Fibroblast of skin of right biceps (primary cell): ENCODE results near the gene NPPA.
A peak's percentile ranks its signal among the peaks of the same experiment; 100 is the strongest.

Experiments used
- DNase-seq: peaks from one replicate; pipeline ENCODE4 v3.0.0-alpha.2; 2013

The NPPA gene

DNA sequence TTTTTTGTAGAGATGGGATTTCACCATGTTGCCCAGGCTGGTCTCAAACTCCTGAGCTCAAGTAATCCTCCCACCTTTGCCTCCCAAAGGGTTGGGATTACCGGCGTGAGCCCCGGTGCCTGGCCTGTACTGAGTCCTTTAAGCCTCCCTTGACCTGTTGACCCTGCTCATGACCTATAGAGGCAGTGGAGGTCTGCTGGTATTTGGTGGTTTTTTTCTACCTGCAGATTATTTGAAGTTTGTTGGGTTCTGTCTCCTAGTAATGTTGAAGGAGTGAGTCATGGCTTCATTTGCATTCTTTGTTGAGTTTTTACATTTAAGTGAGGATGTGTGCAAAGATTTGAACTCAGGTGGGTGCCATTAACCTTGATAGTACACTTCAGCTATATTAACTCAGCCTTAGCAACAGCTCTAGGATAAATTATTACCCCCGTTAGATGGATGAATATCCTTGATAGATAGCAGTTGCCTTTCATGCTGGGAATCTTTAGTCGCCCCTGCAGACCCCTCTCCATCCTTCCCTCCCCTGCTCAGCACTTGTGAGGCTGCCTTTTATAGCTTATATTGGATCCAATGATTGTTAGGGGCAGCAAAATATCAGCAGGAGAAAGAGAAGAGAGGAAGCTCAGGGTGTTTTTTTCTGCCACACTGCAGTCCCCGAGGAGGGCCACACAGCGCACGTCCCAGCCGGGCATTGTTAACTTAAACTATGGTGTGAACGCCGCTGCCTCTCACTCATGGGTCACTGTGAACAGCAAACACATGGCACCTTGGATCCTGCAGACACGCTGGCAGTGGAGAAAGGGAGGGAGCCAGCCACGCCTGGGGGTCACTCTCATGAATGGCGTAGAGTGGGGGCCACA lies 26.0 kb upstream of the NPPA start:
- no peak for DNase-seq

- no peak for DNase-seq
Measured at GRCh38 chr1:11872545-11872944, 25.0 kb upstream of the NPPA start.

DNA sequence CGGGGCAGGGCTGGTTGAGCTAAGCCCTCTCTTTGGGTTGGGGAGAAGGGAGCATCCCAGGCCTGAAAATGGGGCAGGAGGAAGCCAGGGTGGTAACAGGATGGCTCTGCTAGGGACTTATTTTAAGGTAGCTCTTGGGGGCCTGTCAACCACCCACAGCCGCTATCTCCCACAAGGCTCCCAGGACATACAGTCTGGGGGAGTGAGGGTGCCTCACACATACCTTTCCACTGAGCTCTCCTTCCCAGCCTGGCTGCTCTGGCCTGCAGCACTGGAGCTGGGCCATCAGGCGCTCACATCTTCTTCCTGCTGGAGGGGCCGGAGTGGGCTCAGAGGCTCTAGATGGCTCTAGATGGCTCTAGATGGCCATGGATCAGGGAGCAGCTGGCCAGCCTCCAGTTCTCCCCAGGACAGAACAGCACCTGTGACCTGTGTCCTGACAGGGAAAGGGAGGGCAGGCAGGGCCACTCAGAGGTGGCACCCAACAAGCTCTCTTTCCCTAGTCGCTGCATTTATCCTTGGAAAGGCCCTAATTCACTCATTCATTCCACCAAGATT lies 22.1 kb upstream of the NPPA start:
- DNase-seq, result no peak

DNA sequence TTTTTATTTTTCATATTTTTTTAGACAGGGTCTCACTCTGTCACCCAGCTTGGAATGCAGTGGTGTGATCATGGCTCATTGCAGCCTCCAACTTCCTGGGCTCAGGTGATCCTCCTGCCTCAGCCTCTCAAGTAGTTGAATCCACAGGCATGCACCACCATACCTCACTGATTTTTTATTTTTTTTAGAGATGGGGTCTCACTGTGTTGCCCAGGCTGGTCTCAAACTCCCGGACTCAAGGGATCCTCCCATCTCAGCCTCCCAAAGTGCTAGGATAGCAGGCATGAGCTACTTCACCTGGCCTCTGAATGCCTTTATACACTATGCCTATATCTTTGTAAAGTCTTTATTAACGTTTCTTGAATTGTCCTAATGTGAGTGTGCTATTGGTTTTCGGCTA lies 21.5 kb upstream of the NPPA start:
- DNase-seq, result no peak

DNA sequence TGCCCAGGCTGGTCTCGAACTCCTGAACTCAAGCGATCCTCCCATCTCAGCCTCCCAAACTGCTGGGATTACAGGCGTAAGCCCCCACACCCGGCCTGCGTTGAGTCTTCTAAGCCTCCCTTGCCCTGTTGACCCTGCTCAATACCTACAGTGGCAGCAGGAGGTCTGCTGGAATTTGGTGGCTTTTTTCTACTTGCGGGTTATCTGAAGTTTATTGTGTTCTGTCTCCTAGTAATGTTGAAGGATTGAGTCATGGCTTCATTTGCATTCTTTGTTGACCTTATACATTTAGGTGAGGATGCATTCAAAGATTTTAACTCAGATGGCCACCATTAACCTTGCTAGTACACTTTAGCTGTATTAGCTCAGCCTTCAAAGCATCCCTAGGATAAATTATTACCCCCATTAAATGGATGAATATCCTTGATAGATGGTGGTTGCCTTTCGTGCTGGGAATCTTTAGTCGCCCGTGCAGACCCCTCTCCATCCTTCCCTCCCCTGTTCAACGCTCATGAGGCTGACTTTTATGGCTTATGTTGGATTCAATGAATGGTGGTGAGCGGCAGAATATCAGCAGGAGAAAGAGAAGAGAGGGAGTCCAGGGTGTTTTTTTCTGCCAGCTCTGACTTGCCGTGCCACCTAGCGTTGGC lies 20.9 kb upstream of the NPPA start:
- DNase-seq, result no peak

DNA sequence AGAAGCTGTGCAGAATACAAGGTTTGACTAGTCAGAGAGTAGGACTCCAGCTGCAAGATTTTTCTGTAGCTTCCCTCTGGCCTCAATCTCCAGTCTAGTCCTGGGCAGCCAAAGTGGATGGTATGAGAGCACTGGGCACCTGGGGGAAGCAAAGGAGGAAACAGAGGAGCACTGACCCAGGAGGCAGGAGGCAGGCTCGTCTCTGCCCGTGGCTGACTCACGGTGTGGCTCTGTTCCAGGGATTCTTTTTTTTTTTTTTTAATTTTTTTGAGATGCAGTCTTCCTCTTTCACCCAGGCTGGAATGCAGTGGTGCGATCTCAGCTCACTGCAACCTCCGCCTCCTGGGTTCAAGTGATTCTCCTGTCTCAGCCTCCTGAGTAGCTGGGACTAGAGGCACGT lies 15.3 kb upstream of the NPPA start:
- DNase-seq, result no peak

GRCh38 chr1:11860587-11860986 lies 13.0 kb upstream of the NPPA start:
- DNase-seq, result no peak

DNA sequence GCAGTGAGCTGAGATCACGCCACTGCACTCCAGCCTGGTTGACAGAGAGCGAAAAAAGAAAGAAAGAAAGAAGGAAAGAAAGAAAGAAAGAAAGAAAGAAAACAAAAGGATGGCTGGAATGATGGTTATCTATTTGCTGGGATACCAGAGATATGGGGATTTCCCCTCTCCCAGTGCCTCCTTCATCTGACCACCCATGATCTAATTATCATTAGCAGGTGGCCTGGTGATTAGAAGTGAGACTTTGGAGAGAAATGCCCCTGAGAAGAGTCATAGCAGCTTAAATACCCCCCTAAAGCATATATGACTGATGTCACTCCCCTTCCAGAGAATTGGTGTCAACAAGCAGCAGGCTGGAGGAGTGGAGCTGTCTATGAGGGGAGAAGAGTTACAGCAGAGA lies 12.5 kb upstream of the NPPA start:
- no peak for DNase-seq

- DNase-seq, result peak; percentile 63
Measured at GRCh38 chr1:11858968-11859871, 11.6 kb upstream of the NPPA start.

DNA sequence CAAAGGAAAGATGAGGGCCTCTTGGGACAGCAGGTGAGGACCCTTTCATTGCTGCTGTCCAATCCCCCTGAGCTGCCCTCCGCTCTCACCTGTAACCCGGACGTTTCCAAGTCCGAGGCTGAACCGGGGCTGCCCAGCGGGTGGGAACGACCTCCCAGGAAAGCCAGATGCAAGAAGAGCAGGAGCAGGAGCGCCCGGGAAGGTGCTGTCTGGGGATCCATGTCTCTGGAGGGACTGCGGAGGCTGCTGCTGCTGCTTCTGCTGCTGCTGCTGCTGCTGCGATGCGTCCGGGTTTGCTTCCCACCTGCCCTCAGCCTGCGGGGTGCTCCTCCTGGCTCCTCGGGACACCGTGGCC lies 11.0 kb upstream of the NPPA start, which contains the start of gene NPPB:
TSS of gene NPPB (minus strand) at position 333 of the 355 bp plus-strand sequence. CDS start at position 221, 112 bp downstream.
- no peak for DNase-seq

- no peak for DNase-seq
Measured at GRCh38 chr1:11858158-11858557, 10.6 kb upstream of the NPPA start.

GRCh38 chr1:11857164-11857851 lies 9.7 kb upstream of the NPPA start:
- no peak for DNase-seq

- DNase-seq, result no peak
Measured at GRCh38 chr1:11856698-11857097, 9.1 kb upstream of the NPPA start.

DNA sequence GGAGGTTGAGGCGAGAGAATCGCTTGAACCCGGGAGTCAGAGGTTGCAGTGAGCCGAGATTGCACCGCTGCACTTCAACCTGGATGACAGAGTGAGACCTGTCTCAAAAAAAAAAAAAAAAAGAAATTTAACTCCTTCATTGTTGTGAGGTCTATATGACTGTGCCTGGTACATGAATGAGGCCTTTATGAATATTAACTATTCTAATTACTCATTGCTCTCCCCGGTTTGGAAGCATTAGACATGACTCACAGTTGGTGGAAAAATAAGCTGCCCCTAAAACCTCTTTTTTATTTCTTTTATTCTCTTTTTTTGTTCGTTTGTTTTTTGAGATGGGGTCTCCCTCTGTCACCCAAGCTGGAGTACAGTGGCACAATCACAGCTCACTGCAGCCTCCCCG lies 7.8 kb upstream of the NPPA start:
- no peak for DNase-seq

GRCh38 chr1:11854519-11854918 lies 6.9 kb upstream of the NPPA start:
- no peak for DNase-seq

- no peak for DNase-seq
Measured at GRCh38 chr1:11851180-11851579, 3.6 kb upstream of the NPPA start.

- DNase-seq, result no peak
Measured at GRCh38 chr1:11850156-11850555, 2.6 kb upstream of the NPPA start.

GRCh38 chr1:11848373-11848700 lies 754 bp upstream of the NPPA start:
- DNase-seq, result no peak

DNA sequence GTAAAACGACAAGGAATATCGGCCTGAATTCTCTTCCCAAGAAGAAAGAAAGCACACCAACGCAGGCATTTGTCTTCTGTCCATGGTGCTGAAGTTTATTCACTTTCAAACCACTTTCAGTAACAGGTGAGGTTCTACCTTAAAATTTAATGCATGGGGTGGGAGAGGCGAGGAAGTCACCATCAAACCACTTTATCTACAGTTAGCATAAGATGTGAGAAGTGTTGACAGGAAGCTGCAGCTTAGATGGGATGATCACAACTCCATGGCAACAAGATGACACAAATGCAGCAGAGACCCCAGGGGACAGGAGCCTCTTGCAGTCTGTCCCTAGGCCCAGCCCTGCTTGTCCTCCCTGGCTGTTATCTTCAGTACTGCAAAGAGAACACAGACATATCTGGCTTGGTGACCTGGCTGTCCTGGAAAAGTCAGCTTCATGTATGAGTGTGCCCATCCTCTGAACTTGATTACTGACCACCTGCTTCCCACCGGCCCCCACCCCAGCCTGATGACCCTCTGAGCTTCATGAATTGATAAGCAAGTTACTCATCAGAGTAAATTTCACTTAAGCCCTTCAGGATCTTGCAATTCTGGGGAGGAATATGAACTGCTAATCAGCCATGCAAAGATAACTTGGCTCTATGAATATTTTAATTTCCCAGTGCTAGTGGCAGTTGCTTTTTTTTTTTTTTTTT lies 1.8 kb downstream of the NPPA start:
- DNase-seq, result peak; percentile 23

DNA sequence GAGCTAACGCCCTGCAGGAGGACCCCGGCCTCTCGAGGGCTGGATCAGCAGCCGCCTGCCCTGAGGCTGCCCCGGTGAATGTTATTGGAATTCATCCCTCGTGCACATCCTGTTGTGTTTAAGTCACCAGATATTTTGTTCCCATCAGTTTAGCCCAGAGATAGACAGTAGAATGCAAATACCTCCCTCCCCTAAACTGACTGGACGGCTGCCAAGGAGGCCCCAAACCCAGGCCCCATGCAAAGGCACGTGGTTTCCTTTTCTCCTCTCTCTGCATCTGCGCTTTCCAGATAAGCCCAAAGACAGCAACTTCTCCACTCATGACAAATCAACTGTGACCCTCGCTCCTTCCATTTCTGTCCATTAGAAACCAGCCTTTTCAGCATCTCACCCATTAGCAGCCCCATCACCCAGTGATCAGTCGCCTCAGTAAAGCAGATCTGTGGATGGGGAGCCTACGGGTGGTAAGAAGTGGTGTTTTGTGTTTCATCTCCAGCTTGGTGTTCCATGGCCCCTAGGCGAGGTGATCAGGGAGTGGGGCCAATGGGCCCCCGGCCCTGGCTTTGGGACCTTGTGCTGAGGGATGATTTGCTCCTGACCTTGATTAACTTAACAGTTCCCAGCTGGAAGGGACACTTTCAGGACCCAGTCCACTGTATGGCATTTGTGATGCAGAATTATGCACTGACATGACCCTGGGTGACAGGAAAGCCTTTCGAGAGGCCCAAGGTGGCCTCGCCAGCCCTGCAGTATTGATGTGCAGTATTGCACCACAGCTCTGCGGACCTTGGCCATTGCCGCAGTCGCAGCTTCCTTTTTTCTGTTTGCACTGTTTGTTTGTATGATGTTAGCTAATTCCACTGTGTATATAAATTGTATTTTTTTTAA lies 5.2 kb downstream of the NPPA start:
- DNase-seq, result peak; percentile 27
